WTC11 (cell line): ENCODE results near the gene CCDC50. TPM values are rescaled to one million over a fixed set of nuclear protein-coding genes. Genes with fewer than 3 reads are reported as not detected.

Source experiments
- CDX4 ChIP-seq: fragments of 250-450 bp; sonication (Bioruptor Pico); IDR thresholded peaks from 2 replicates; pipeline ENCODE4 v1.9.0; 2021; ENCODE audit warnings: moderate library complexity, mild to moderate bottlenecking, inconsistent platforms, borderline replicate concordance
- CTCF ChIP-seq: fragments of 200-600 bp; IDR thresholded peaks from 2 replicates; pipeline ENCODE4 v1.8.0; 2022; ENCODE audit warnings: antibody characterized with exemption
- ELF4 ChIP-seq: sonication (generic); formaldehyde crosslinking; IDR thresholded peaks from 2 replicates; pipeline ENCODE4 v1.8.1; 2022; ENCODE audit warnings: low read depth, mild to moderate bottlenecking, moderate library complexity, missing genetic modification reagents
- ESRRA ChIP-seq: sonication (generic); formaldehyde crosslinking; IDR thresholded peaks from 2 replicates; pipeline ENCODE4 v1.8.1; 2022; ENCODE audit warnings: mild to moderate bottlenecking, missing genetic modification reagents, borderline replicate concordance
- ETV6 ChIP-seq: sonication (generic); formaldehyde crosslinking; IDR thresholded peaks from 2 replicates; pipeline ENCODE4 v1.8.1; 2022; ENCODE audit warnings: mild to moderate bottlenecking, missing genetic modification reagents
- FOXJ3 ChIP-seq: sonication (generic); formaldehyde crosslinking; IDR thresholded peaks from 2 replicates; pipeline ENCODE4 v1.9.0; 2021; ENCODE audit warnings: missing genetic modification reagents, mild to moderate bottlenecking, borderline replicate concordance
- MXD4 ChIP-seq: fragments of 250-450 bp; sonication (Bioruptor Pico); IDR thresholded peaks from 2 replicates; pipeline ENCODE4 v1.8.0; 2021; ENCODE audit warnings: mild to moderate bottlenecking, moderate library complexity, borderline replicate concordance
- NFE2L1 ChIP-seq: sonication (generic); formaldehyde crosslinking; IDR thresholded peaks from 2 replicates; pipeline ENCODE4 v1.8.1; 2023; ENCODE audit warnings: missing genetic modification reagents
- NR3C1 ChIP-seq: sonication (generic); formaldehyde crosslinking; conservative IDR thresholded peaks from 2 replicates; pipeline ENCODE4 v1.8.1; 2023; ENCODE audit warnings: low read depth, mild to moderate bottlenecking, missing genetic modification reagents
- PRRX2 ChIP-seq: fragments of 250-450 bp; sonication (Bioruptor Pico); IDR thresholded peaks from 2 replicates; pipeline ENCODE4 v1.8.0; 2021; ENCODE audit warnings: mild to moderate bottlenecking
- ZNF219 ChIP-seq: sonication (generic); formaldehyde crosslinking; IDR thresholded peaks from 2 replicates; pipeline ENCODE4 v1.8.0; 2023; ENCODE audit warnings: missing genetic modification reagents, mild to moderate bottlenecking, borderline replicate concordance
- ZSCAN18 ChIP-seq: fragments of 250-450 bp; sonication (Bioruptor Pico); IDR thresholded peaks from 2 replicates; pipeline ENCODE4 v2.1.2; 2022; ENCODE audit warnings: mild to moderate bottlenecking, moderate library complexity
- total RNA-seq: library from RNA; stranded (reverse); gene quantifications from 3 replicates; pipeline ENCODE4 v1.2.3, GENCODE V29; 2021
- TF ChIP-seq, protein P1 (sequence below): fragments of 250-450 bp; sonication (Bioruptor Pico); IDR thresholded peaks from 2 replicates; pipeline ENCODE4 v1.9.0; 2021; ENCODE audit warnings: mild to moderate bottlenecking, borderline replicate concordance
- TF ChIP-seq, protein P2 (sequence below): sonication (generic); formaldehyde crosslinking; IDR thresholded peaks from 2 replicates; pipeline ENCODE4 v1.8.1; 2023; ENCODE audit warnings: mild to moderate bottlenecking, missing genetic modification reagents
- TF ChIP-seq, protein P3 (sequence below): sonication (generic); formaldehyde crosslinking; IDR thresholded peaks from 2 replicates; pipeline ENCODE4 v1.8.0; 2022; ENCODE audit warnings: mild to moderate bottlenecking, missing genetic modification reagents
- TF ChIP-seq, protein P4 (sequence below): sonication (generic); formaldehyde crosslinking; IDR thresholded peaks from 2 replicates; pipeline ENCODE4 v1.8.0; 2022; ENCODE audit warnings: missing genetic modification reagents
- TF ChIP-seq, protein P5 (sequence below): sonication (generic); formaldehyde crosslinking; IDR thresholded peaks from 2 replicates; pipeline ENCODE4 v1.8.1; 2022; ENCODE audit warnings: low read depth, mild to moderate bottlenecking, moderate library complexity, missing genetic modification reagents, borderline replicate concordance
- TF ChIP-seq, protein P6 (sequence below): sonication (generic); formaldehyde crosslinking; IDR thresholded peaks from 2 replicates; pipeline ENCODE4 v1.8.1; 2022; ENCODE audit warnings: mild to moderate bottlenecking, missing genetic modification reagents, moderate library complexity, borderline replicate concordance

CCDC50 gene
- total RNA-seq, 1 experiment from 2014 or later: 33.1 TPM

DNA sequence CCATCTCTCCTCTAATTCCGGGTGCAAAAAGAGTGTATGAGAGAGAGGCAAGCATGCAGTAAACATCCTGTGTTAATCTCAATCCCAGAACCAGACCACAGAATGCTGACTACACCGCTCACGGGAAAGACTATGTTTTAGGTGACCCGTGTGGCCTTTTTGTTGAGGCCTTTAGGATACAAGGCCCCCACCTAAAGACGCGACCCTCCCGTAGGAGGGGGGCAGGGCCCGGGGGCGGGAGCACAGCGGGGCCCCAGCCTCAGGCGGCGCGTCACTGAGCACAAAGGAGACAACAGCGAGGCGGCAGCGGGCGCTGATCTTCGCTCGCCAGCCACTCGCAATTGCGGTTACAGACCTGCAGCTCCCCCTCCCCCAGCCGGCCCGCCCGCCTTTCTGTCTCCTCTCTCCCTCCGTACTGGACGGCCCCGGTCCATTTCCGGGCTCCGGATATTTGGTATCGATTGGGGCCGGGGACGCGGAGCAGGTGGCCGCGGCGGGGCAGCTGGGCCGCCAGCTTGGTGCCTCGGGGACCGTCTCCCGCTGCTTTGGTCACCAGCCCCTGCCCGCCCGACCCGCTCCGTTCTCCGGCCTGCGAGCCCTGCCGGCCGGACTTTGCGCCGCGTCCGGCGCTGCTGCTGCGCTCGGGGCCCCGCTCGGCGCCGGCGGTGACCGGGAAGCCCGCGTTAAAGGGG, at the start of gene CCDC50 (continued):
- TF ChIP-seq, protein P1, sequence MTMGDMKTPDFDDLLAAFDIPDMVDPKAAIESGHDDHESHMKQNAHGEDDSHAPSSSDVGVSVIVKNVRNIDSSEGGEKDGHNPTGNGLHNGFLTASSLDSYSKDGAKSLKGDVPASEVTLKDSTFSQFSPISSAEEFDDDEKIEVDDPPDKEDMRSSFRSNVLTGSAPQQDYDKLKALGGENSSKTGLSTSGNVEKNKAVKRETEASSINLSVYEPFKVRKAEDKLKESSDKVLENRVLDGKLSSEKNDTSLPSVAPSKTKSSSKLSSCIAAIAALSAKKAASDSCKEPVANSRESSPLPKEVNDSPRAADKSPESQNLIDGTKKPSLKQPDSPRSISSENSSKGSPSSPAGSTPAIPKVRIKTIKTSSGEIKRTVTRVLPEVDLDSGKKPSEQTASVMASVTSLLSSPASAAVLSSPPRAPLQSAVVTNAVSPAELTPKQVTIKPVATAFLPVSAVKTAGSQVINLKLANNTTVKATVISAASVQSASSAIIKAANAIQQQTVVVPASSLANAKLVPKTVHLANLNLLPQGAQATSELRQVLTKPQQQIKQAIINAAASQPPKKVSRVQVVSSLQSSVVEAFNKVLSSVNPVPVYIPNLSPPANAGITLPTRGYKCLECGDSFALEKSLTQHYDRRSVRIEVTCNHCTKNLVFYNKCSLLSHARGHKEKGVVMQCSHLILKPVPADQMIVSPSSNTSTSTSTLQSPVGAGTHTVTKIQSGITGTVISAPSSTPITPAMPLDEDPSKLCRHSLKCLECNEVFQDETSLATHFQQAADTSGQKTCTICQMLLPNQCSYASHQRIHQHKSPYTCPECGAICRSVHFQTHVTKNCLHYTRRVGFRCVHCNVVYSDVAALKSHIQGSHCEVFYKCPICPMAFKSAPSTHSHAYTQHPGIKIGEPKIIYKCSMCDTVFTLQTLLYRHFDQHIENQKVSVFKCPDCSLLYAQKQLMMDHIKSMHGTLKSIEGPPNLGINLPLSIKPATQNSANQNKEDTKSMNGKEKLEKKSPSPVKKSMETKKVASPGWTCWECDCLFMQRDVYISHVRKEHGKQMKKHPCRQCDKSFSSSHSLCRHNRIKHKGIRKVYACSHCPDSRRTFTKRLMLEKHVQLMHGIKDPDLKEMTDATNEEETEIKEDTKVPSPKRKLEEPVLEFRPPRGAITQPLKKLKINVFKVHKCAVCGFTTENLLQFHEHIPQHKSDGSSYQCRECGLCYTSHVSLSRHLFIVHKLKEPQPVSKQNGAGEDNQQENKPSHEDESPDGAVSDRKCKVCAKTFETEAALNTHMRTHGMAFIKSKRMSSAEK (CRISPR knock-in tag): no peak
- TF ChIP-seq, protein P2, sequence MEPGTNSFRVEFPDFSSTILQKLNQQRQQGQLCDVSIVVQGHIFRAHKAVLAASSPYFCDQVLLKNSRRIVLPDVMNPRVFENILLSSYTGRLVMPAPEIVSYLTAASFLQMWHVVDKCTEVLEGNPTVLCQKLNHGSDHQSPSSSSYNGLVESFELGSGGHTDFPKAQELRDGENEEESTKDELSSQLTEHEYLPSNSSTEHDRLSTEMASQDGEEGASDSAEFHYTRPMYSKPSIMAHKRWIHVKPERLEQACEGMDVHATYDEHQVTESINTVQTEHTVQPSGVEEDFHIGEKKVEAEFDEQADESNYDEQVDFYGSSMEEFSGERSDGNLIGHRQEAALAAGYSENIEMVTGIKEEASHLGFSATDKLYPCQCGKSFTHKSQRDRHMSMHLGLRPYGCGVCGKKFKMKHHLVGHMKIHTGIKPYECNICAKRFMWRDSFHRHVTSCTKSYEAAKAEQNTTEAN (CRISPR knock-in tag): peak; percentile 59; the same call in 1 of the 2 replicates
- TF ChIP-seq ESRRA (CRISPR knock-in tag): no peak
- no peak for TF ChIP-seq PRRX2 (CRISPR knock-in tag)
- TF ChIP-seq ELF4 (CRISPR knock-in tag): no peak
- TF ChIP-seq, protein P3, sequence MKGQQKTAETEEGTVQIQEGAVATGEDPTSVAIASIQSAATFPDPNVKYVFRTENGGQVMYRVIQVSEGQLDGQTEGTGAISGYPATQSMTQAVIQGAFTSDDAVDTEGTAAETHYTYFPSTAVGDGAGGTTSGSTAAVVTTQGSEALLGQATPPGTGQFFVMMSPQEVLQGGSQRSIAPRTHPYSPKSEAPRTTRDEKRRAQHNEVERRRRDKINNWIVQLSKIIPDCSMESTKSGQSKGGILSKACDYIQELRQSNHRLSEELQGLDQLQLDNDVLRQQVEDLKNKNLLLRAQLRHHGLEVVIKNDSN (CRISPR knock-in tag): no peak
- no peak for TF ChIP-seq CDX4
- no peak for TF ChIP-seq ZSCAN18 (CRISPR knock-in tag)
- TF ChIP-seq NFE2L1 (CRISPR knock-in tag): no peak
- TF ChIP-seq, protein P4, sequence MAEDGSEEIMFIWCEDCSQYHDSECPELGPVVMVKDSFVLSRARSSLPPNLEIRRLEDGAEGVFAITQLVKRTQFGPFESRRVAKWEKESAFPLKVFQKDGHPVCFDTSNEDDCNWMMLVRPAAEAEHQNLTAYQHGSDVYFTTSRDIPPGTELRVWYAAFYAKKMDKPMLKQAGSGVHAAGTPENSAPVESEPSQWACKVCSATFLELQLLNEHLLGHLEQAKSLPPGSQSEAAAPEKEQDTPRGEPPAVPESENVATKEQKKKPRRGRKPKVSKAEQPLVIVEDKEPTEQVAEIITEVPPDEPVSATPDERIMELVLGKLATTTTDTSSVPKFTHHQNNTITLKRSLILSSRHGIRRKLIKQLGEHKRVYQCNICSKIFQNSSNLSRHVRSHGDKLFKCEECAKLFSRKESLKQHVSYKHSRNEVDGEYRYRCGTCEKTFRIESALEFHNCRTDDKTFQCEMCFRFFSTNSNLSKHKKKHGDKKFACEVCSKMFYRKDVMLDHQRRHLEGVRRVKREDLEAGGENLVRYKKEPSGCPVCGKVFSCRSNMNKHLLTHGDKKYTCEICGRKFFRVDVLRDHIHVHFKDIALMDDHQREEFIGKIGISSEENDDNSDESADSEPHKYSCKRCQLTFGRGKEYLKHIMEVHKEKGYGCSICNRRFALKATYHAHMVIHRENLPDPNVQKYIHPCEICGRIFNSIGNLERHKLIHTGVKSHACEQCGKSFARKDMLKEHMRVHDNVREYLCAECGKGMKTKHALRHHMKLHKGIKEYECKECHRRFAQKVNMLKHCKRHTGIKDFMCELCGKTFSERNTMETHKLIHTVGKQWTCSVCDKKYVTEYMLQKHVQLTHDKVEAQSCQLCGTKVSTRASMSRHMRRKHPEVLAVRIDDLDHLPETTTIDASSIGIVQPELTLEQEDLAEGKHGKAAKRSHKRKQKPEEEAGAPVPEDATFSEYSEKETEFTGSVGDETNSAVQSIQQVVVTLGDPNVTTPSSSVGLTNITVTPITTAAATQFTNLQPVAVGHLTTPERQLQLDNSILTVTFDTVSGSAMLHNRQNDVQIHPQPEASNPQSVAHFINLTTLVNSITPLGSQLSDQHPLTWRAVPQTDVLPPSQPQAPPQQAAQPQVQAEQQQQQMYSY (CRISPR knock-in tag): peak; percentile 84
- no peak for TF ChIP-seq MXD4 (CRISPR knock-in tag)
- no peak for TF ChIP-seq ETV6 (CRISPR knock-in tag)
- TF ChIP-seq NR3C1 (CRISPR knock-in tag): no peak
- TF ChIP-seq, protein P5, sequence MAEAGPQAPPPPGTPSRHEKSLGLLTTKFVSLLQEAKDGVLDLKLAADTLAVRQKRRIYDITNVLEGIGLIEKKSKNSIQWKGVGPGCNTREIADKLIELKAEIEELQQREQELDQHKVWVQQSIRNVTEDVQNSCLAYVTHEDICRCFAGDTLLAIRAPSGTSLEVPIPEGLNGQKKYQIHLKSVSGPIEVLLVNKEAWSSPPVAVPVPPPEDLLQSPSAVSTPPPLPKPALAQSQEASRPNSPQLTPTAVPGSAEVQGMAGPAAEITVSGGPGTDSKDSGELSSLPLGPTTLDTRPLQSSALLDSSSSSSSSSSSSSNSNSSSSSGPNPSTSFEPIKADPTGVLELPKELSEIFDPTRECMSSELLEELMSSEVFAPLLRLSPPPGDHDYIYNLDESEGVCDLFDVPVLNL: no peak
- no peak for TF ChIP-seq ZNF219 (CRISPR knock-in tag)
- TF ChIP-seq FOXJ3 (CRISPR knock-in tag): no peak
- TF ChIP-seq, protein P6, sequence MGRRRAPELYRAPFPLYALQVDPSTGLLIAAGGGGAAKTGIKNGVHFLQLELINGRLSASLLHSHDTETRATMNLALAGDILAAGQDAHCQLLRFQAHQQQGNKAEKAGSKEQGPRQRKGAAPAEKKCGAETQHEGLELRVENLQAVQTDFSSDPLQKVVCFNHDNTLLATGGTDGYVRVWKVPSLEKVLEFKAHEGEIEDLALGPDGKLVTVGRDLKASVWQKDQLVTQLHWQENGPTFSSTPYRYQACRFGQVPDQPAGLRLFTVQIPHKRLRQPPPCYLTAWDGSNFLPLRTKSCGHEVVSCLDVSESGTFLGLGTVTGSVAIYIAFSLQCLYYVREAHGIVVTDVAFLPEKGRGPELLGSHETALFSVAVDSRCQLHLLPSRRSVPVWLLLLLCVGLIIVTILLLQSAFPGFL (CRISPR knock-in tag): 0 out of 2 replicates have a peak, but pooled peaks have one; percentile 30
- TF ChIP-seq CTCF: no peak
